K562 (cell line): ENCODE data around the gene PTPRR. TPM values are rescaled to one million over a fixed set of nuclear protein-coding genes. Genes with fewer than 3 reads are reported as not detected.
A peak's percentile ranks its signal among the peaks of the same experiment; 100 is the strongest.

Experiments used
- ARID1B ChIP-seq: fragments of 450-650 bp; IDR thresholded peaks from 2 replicates; pipeline ENCODE4 v1.6.1; 2016; ENCODE audit warnings: antibody characterized with exemption, mild to moderate bottlenecking, inconsistent platforms
- CCAR2 ChIP-seq: fragments of 200-400 bp; formaldehyde crosslinking; IDR thresholded peaks from 2 replicates; pipeline ENCODE4 v1.6.1; 2017; ENCODE audit warnings: mild to moderate bottlenecking, low read depth, low read length
- CREB1 ChIP-seq, 2 experiments: sonication (generic) in 1 of 2; formaldehyde crosslinking in 1 of 2; IDR thresholded peaks; 2 replicates each; pipeline versions ENCODE4 v1.6.1 to v1.8.0; 2012 to 2022; ENCODE audit warnings: inconsistent platforms in 1 of 2, mild to moderate bottlenecking in 1 of 2, missing genetic modification reagents in 1 of 2, moderate library complexity in 1 of 2
- CSDE1 ChIP-seq, 2 experiments: fragments of 450-650 bp; IDR thresholded peaks; 2 replicates each; pipeline ENCODE4 v1.6.1; 2016; ENCODE audit warnings: mild to moderate bottlenecking in 1 of 2
- DACH1 ChIP-seq: fragments of 450-650 bp; IDR thresholded peaks from 2 replicates; pipeline ENCODE4 v1.6.1; 2018; ENCODE audit not compliant: partially characterized antibody
- ILK ChIP-seq: fragments of 450-650 bp; IDR thresholded peaks from 2 replicates; pipeline ENCODE4 v1.6.1; 2016; ENCODE audit warnings: missing genetic modification characterization, low read depth, mild to moderate bottlenecking, missing compliant biosample characterization, moderate library complexity, borderline replicate concordance
- MTF1 ChIP-seq: fragments of 250-450 bp; sonication (Bioruptor Pico); IDR thresholded peaks from 2 replicates; pipeline ENCODE4 v1.9.0; 2021; ENCODE audit warnings: moderate library complexity, mild to moderate bottlenecking, inconsistent platforms, borderline replicate concordance
- MYC ChIP-seq, 2 experiments: fragments of 250-450 bp in 1 of 2; sonication (Bioruptor Pico) in 1 of 2; IDR thresholded peaks; 2 replicates each; pipeline versions ENCODE4 v1.5.1 to v1.6.1; 2012 to 2021; ENCODE audit warnings: low read depth in 2 of 2, borderline replicate concordance in 1 of 2, improper control_type of control experiment in 1 of 2, low read length in 1 of 2, mild to moderate bottlenecking in 1 of 2, moderate library complexity in 1 of 2
- NR2C2 ChIP-seq, 2 experiments: fragments of 200-800 bp in 1 of 2; sonication (Bioruptor generic) in 1 of 2; sonication (generic) in 1 of 2; formaldehyde crosslinking in 1 of 2; IDR thresholded peaks; 2 replicates each; pipeline versions ENCODE4 v1.6.1 to v1.8.0; 2016 to 2022; ENCODE audit warnings: mild to moderate bottlenecking in 1 of 2, missing compliant biosample characterization in 1 of 2, missing genetic modification characterization in 1 of 2, missing genetic modification reagents in 1 of 2
- PRPF4 ChIP-seq: fragments of 200-400 bp; formaldehyde crosslinking; IDR thresholded peaks from one replicate; pipeline ENCODE4 v1.6.1; 2017; ENCODE audit warnings: low read length, low read depth, mild to moderate bottlenecking; ENCODE audit not compliant: insufficient read depth, poor library complexity, severe bottlenecking
- RBFOX2 ChIP-seq: fragments of 200-400 bp; formaldehyde crosslinking; IDR thresholded peaks from 2 replicates; pipeline ENCODE4 v1.6.1; 2017; ENCODE audit warnings: low read depth, mild to moderate bottlenecking, low read length, moderate library complexity
- SOX6 ChIP-seq: fragments of 450-650 bp; IDR thresholded peaks from 2 replicates; pipeline ENCODE4 v1.6.1; 2014; ENCODE audit warnings: mild to moderate bottlenecking
- YY1 ChIP-seq, 3 experiments: IDR thresholded peaks; 2 replicates each; pipeline ENCODE4 v1.6.1; 2011; ENCODE audit warnings: low read length in 2 of 3, mild to moderate bottlenecking in 2 of 3, moderate library complexity in 2 of 3, borderline replicate concordance in 1 of 3, control low read depth in 1 of 3, low read depth in 1 of 3; ENCODE audit not compliant: insufficient read depth in 3 of 3, insufficient replicate concordance in 2 of 3, control insufficient read depth in 1 of 3, insufficient read length in 1 of 3; ENCODE audit errors: extremely low read depth in 1 of 3
- ZBTB17 ChIP-seq: fragments of 450-650 bp; formaldehyde crosslinking; IDR thresholded peaks from 2 replicates; pipeline ENCODE4 v1.4.0; 2020; ENCODE audit warnings: mild to moderate bottlenecking
- ZNF232 ChIP-seq: sonication (generic); formaldehyde crosslinking; IDR thresholded peaks from 2 replicates; pipeline ENCODE4 v1.8.0; 2022; ENCODE audit warnings: mild to moderate bottlenecking, missing genetic modification reagents
- ZNF239 ChIP-seq: fragments of 250-450 bp; sonication (Bioruptor Pico); IDR thresholded peaks from 2 replicates; pipeline ENCODE4 v1.4.0; 2020; ENCODE audit warnings: mild to moderate bottlenecking
- ZNF431 ChIP-seq: sonication (generic); formaldehyde crosslinking; IDR thresholded peaks from 2 replicates; pipeline ENCODE4 v1.8.0; 2022; ENCODE audit warnings: mild to moderate bottlenecking, missing genetic modification reagents
- ZNF696 ChIP-seq: fragments of 250-450 bp; sonication (Bioruptor Pico); conservative IDR thresholded peaks from 2 replicates; pipeline ENCODE4 v1.4.0; 2020; ENCODE audit warnings: mild to moderate bottlenecking, moderate library complexity
- ZNF79 ChIP-seq: fragments of 250-450 bp; sonication (Bioruptor Pico); IDR thresholded peaks from 2 replicates; pipeline ENCODE4 v1.4.0; 2020; ENCODE audit warnings: low read depth, mild to moderate bottlenecking, moderate library complexity
- polyA plus RNA-seq, 8 experiments: library from polyadenylated mRNA; depleted of rRNA in 4 of 8; stranded (reverse) in 5 of 8; unstranded in 3 of 8; fragments of >200 nt; fragmentation: Nextera tagmentation in 2 of 8; fragmentation: Illumina TruSeq in 1 of 8; extraction: Ambion mirVana in 2 of 8; extraction: Trizol in 1 of 8; gene quantifications; 2 replicates each; pipeline versions ENCODE4 v1.2.1 to v1.2.3, GENCODE V29; 2011 to 2014; ENCODE audit warnings: inconsistent platforms in 1 of 8, missing spikeins in 1 of 8
- total RNA-seq, 7 experiments: library from RNA; depleted of rRNA in 6 of 7; stranded (reverse); fragments of >200 nt in 6 of 7; fragmentation: Illumina TruSeq in 2 of 7; extraction: Trizol in 2 of 7; gene quantifications; 2 replicates each; pipeline versions ENCODE4 v1.2.1 to v1.2.3, GENCODE V29; 2011 to 2021; ENCODE audit warnings: low replicate concordance in 1 of 7
- TF ChIP-seq, protein P1 (sequence below), 2 experiments: fragments of 450-650 bp in 1 of 2; IDR thresholded peaks; 2 replicates each; pipeline ENCODE4 v1.6.1; 2011 to 2017; ENCODE audit warnings: low read depth in 2 of 2, antibody characterized with exemption in 1 of 2, borderline replicate concordance in 1 of 2, low read length in 1 of 2, mild to moderate bottlenecking in 1 of 2, mixed read lengths in 1 of 2; ENCODE audit not compliant: control insufficient read depth in 1 of 2
- TF ChIP-seq, protein P2 (sequence below): fragments of 250-450 bp; sonication (Bioruptor Pico); IDR thresholded peaks from 2 replicates; pipeline ENCODE4 v1.8.0; 2021; ENCODE audit warnings: moderate library complexity, mild to moderate bottlenecking, inconsistent platforms

The PTPRR gene
- total and polyA plus RNA-seq, 9 of the 15 experiments (the other 6 are each of a cell fraction or from before 2014, with no cell fraction given): 6.6 to 41.7 (median 12.3) TPM

DNA sequence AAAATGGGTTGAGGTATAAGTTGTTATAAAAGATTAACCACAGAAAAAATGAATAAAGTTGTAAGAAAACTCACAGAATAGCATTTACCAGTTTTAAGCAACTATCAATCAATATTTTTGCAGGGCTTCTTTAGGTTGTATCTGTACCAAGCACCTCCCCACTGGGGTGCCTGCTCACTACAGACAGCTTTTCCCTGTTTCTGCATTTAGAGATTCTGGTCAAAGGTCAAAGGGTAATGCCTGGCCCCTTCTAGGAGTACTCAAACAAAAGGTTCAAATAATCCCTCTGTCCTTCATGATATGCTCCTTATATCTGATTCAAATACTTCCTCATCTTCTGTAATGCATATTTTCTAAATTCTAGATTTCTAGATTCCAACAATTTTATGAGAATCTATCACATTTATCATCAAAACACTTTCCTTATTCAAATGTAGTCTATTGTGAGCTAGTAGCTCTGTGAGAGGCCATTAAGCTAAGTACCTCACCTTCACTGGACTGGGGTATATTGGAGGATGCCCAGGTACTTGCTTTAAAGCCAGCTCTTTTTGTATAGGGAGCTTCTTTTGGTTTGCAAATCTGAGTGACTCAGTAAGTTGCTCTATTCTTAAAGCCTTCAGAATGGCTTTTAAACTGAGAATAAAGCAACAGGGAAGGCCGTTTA is 162.6 kb downstream of the PTPRR start (continued):
- TF ChIP-seq YY1 (IDR thresholded peaks at IDR 0.05; ENCODE audit: borderline replicate concordance in 1 of 3, control insufficient read depth in 1 of 3, extremely low read depth in 1 of 3, insufficient read depth in 3 of 3, insufficient read length in 1 of 3, insufficient replicate concordance in 2 of 3, low read depth in 1 of 3, low read length in 2 of 3) (no peak), NR2C2 (CRISPR knock-in tag; IDR thresholded peaks at IDR 0.05) (no peak), NR2C2 (tag; IDR thresholded peaks at IDR 0.05) (peak; percentile 66), RBFOX2 (no peak), PRPF4 (no peak), ZNF239 (CRISPR knock-in tag) (no peak), ZNF696 (no peak), ZNF79 (CRISPR knock-in tag) (no peak), CCAR2 (no peak), DACH1 (no peak), ILK (tag) (no peak), MTF1 (CRISPR knock-in tag) (no peak), CSDE1 (IDR thresholded peaks at IDR 0.05) (no peak), CREB1 (IDR thresholded peaks at IDR 0.05) (no peak), CREB1 (CRISPR knock-in tag; IDR thresholded peaks at IDR 0.05) (no peak), ZNF232 (no peak), ZBTB17 (CRISPR knock-in tag) (no peak), ARID1B (peak; percentile 57), SOX6 (peak; percentile 12; the same call in 1 of the 2 replicates), MYC (IDR thresholded peaks at IDR 0.05; ENCODE audit: low read depth, low read length) (no peak), MYC (CRISPR knock-in tag; IDR thresholded peaks at IDR 0.05; ENCODE audit: borderline replicate concordance, low read depth) (no peak), ZNF431 (CRISPR knock-in tag) (no peak)
- TF ChIP-seq, protein P1, sequence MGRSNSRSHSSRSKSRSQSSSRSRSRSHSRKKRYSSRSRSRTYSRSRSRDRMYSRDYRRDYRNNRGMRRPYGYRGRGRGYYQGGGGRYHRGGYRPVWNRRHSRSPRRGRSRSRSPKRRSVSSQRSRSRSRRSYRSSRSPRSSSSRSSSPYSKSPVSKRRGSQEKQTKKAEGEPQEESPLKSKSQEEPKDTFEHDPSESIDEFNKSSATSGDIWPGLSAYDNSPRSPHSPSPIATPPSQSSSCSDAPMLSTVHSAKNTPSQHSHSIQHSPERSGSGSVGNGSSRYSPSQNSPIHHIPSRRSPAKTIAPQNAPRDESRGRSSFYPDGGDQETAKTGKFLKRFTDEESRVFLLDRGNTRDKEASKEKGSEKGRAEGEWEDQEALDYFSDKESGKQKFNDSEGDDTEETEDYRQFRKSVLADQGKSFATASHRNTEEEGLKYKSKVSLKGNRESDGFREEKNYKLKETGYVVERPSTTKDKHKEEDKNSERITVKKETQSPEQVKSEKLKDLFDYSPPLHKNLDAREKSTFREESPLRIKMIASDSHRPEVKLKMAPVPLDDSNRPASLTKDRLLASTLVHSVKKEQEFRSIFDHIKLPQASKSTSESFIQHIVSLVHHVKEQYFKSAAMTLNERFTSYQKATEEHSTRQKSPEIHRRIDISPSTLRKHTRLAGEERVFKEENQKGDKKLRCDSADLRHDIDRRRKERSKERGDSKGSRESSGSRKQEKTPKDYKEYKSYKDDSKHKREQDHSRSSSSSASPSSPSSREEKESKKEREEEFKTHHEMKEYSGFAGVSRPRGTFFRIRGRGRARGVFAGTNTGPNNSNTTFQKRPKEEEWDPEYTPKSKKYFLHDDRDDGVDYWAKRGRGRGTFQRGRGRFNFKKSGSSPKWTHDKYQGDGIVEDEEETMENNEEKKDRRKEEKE (IDR thresholded peaks at IDR 0.05; ENCODE audit: borderline replicate concordance in 1 of 2, control insufficient read depth in 1 of 2, low read depth in 2 of 2, low read length in 1 of 2): no peak
- TF ChIP-seq, protein P2, sequence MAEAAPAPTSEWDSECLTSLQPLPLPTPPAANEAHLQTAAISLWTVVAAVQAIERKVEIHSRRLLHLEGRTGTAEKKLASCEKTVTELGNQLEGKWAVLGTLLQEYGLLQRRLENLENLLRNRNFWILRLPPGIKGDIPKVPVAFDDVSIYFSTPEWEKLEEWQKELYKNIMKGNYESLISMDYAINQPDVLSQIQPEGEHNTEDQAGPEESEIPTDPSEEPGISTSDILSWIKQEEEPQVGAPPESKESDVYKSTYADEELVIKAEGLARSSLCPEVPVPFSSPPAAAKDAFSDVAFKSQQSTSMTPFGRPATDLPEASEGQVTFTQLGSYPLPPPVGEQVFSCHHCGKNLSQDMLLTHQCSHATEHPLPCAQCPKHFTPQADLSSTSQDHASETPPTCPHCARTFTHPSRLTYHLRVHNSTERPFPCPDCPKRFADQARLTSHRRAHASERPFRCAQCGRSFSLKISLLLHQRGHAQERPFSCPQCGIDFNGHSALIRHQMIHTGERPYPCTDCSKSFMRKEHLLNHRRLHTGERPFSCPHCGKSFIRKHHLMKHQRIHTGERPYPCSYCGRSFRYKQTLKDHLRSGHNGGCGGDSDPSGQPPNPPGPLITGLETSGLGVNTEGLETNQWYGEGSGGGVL (CRISPR knock-in tag): no peak
